ENCODE measurements around the gene OR6B3.
"Not testable (repeated sequence)": the region's sequence is repeated elsewhere in the genome, so short reads cannot be mapped to it uniquely, and the experiment has no call there.

Gene OR6B3

GRCh38 chr2:240044096-240044495 is 9.2 kb downstream of the OR6B3 start:
- not testable (repeated sequence) for DNase-seq (ENCODE audit: low read depth, low spot score)

GRCh38 chr2:240043279-240043989 is 9.9 kb downstream of the OR6B3 start:
- DNase-seq (ENCODE audit: low read depth, low spot score): no peak

GRCh38 chr2:240042740-240043139 is 10.6 kb downstream of the OR6B3 start:
- DNase-seq (ENCODE audit: low read depth, low spot score): no peak

GRCh38 chr2:240041363-240041762 is 12.0 kb downstream of the OR6B3 start:
- no peak for DNase-seq (ENCODE audit: low read depth, low spot score)

GRCh38 chr2:240037358-240037757 is 16.0 kb downstream of the OR6B3 start:
- no peak for DNase-seq (ENCODE audit: low read depth, low spot score)

- no peak for DNase-seq (ENCODE audit: low read depth, low spot score)
Observed at GRCh38 chr2:240033330-240033678, 20.0 kb downstream of the OR6B3 start.

- no peak for DNase-seq (ENCODE audit: low read depth, low spot score)
Observed at GRCh38 chr2:240032406-240033329, 20.7 kb downstream of the OR6B3 start.

- no peak for DNase-seq (ENCODE audit: low read depth, low spot score)
Observed at GRCh38 chr2:240030379-240031094, 22.8 kb downstream of the OR6B3 start, which contains the start of gene OR6B2. Gene OR6B2, minus strand, starts transcription at chr2:240030429. Its CDS starts 0 bp downstream, at chr2:240030429.

- no peak for DNase-seq (ENCODE audit: low read depth, low spot score)
Observed at GRCh38 chr2:240024766-240025165, 28.6 kb downstream of the OR6B3 start.

GRCh38 chr2:240023792-240024191 is 29.5 kb downstream of the OR6B3 start:
- no peak for DNase-seq (ENCODE audit: low read depth, low spot score)

- no peak for DNase-seq (ENCODE audit: low read depth, low spot score)
Observed at GRCh38 chr2:240021488-240022104, 31.7 kb downstream of the OR6B3 start.

- no peak for DNase-seq (ENCODE audit: low read depth, low spot score)
Observed at GRCh38 chr2:240018071-240018750, 35.1 kb downstream of the OR6B3 start.

- DNase-seq (ENCODE audit: low read depth, low spot score): no peak
Observed at GRCh38 chr2:240014327-240014726, 39.0 kb downstream of the OR6B3 start.

GRCh38 chr2:240013343-240013742 is 40.0 kb downstream of the OR6B3 start:
- DNase-seq (ENCODE audit: low read depth, low spot score): no peak

GRCh38 chr2:240002983-240003382 is 50.3 kb downstream of the OR6B3 start:
- DNase-seq (ENCODE audit: low read depth, low spot score): no peak

GRCh38 chr2:240000671-240001070 is 52.6 kb downstream of the OR6B3 start:
- no peak for DNase-seq (ENCODE audit: low read depth, low spot score)

- DNase-seq (ENCODE audit: low read depth, low spot score): no peak
Observed at GRCh38 chr2:239997686-239998409, 55.5 kb downstream of the OR6B3 start.
